ENCODE results near the gene NFASC.

NFASC gene

DNA sequence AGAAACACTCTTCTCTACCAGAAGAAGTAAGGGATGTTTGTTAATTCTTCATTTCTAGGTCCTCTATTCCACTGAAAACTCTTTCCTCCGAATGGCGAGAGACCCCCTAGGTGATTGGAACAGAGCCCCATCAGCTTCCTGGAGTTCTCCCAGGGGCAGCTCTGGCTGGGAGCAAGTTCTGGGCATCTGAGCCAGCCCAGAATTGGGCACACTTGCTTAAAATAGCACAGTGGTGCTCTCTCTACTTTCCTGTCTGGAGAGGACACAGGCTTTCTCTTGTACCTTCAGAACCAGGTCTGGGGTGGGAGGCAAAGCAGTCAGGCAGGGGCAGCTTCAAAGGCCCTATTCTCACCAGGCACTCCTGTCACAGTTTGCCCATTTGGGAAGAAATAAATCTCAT, 89.2 kb downstream of the NFASC start:
- DNase-seq (ENCODE audit: low spot score): no peak

DNA sequence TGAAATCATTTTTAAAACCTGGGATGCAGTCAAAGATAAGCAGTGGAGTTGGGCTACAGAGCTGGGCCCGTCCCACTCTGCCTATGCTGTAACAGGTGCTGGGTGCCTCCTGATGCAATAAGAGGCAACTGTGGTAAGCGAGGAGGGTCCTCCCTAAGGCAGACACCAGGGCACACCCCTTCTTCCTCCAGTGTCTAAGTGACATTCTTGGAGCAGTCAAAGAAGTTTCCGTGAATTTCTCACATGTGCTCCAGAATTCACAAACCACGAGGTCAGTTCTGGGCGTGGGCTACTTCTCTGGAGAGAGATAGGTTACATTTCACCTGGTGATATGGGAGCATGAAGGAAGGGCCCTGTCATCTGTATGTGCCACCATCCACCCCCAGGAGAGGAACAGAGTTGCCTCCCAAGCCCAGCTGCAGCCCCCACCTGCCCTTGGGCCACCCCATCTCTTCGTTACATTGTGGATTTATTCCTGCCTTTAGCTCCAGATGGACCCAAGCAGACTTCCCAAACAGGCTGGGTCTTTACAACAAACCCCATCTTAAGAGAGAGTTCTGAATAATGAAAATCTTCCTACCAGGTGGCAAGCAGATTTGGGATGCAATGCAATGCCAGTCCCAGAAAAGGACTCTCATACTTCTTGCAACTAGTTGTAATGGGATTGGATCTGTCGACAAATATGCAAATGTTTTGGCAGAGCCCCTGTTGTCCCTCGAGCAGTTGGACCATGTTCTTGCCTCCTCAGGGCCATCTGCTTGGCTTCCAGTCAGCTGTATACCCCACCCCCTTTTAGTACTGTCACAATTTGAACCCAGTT, 89.9 kb downstream of the NFASC start:
- peak; percentile 3 for DNase-seq (ENCODE audit: low spot score)

DNA sequence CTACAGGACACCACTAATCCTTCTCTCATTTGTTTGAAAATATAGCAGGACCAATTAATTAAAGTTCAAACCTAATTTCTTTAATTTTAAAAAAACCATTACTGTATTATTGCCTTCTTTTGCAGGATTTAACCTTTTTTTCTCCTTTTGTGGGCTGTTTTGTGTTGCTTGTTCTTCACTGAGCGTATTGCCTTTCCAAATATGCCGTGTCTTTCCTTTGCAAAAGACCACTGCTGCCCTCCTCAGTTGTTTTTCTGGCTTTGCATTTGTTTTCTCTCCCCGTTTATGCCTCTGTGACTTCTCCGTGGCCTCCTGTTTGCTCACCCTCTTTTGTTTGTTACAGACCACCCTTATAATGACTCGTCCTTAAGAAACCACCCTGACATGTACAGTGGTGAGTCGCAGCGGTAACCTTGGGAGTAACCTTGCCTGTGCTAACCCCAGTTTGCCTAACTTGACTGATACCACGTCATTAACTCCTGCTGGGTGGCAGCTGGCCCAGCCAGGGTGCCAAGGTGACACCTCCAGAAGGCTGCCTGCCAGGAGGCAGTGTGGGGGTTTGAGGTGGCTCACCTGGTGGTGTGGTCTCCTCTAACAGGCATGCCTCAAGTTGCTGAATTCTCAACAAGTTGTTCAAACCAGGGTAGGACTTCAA, 91.2 kb downstream of the NFASC start:
- DNase-seq (ENCODE audit: low spot score): no peak

DNA sequence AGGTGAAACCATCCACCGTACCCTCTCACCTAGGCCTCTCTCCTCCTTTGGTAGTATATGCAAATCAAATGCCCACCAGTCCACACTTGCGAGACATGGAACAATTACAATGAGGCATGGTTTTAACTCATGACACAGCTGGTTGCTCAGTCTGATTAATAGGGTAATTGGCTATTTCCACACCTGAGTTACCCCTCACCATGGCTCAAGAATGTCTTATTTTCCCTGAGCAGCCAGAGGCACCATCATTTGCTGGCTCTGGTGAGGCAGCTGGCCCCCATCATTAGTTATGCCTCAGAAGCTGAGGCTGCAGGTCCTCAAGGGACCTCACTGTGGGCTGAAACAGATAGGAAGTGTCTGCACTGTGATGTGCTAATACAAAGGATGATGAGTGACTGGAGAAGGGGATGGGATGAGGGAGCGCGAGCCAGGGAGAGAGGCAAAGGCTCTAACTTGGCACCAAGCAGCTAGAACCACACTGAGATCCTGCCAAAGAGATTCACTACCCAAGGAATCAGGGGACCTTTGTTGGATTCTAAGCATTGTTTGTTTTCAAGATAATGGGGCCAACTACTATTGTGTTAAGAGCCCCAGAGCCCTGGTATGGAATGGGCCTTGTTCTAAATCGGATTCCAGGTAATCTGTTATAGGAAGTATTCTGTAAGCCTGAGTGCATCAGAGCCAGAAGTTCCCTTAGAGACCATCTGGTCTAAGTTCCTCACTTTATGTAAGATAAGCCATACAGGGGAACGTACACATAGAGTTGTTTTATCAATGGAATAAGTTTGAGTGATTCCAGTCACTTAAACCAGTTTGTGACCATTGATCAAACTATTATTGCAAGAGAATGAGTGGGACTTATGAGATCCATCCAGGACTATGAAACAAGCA, 92.3 kb downstream of the NFASC start:
- DNase-seq (ENCODE audit: low spot score): no peak

DNA sequence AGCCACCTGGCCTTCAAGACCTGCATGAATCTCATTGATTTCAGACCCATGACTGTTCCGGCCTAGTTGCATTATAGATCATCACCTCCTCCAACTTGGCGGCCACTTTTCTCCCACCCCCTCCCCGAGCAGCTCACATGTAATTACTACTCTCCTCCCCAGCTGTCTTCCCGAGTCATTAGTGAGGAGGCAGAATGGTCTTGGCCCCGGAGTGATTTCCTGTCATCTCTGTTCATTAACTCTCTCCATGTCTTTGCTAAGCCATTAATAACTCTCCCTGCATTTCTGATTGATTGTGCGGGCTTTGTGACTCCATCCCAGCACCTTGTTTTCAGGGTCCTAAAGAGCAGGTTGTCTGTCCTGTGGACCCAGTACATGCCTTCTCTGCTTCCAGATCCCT, 96.8 kb downstream of the NFASC start:
- DNase-seq (ENCODE audit: low spot score): no peak

DNA sequence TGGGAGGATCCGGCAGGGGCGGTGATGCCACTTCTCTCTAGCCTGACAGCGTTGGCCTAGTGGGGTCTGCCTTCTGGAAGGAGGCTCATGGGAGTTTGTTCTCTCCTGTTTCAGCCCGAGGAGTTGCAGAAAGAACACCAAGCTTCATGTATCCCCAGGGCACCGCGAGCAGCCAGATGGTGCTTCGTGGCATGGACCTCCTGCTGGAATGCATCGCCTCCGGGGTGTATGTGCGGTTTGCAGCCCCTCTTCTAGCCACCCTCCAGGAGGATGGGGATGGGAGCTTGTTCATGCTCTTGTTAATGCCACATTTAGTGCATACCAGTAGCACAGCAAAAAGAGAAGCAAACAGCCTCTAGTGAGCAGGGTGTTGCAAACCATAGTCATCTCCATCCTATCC, 97.5 kb downstream of the NFASC start:
- DNase-seq (ENCODE audit: low spot score): no peak

DNA sequence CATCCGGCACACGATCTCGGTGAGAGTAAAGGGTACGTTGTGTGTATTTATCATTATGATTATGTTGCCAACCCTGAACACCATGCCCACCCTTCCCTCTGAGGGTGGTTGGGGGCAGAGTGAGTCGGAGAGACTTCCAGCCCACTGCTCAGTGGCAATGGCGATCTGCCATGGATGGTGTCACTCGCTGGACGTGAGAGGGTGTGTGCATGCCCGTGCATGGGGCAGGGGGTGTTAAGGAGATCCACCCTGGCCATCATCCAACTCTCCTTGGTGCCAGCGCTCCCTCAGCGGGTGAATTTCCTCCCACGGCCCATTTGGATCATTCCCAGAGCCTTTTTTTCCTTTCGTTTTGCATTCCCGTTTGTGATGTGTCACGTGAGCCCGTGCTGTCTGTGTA, 98.3 kb downstream of the NFASC start:
- DNase-seq (ENCODE audit: low spot score): no peak

DNA sequence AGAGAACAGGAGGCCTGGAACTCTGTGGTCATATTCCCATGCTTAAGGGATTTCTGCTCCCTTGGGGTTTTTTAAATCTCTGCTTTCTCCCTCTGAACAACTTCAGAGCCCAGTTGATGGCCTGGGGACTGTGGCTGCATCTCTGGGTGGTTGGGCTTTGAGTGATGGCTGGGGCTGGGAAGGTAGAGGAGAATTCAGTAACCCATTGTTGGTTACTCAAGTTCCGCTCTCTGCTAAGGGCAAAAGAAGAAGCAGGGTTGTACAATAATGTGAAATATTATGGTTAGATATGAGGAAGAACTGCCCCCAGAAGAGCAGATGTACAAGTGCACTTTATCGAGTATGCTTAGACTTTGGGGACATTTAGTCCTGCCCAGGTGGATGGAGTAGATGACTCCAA, 100.3 kb downstream of the NFASC start:
- DNase-seq (ENCODE audit: low spot score): no peak

DNA sequence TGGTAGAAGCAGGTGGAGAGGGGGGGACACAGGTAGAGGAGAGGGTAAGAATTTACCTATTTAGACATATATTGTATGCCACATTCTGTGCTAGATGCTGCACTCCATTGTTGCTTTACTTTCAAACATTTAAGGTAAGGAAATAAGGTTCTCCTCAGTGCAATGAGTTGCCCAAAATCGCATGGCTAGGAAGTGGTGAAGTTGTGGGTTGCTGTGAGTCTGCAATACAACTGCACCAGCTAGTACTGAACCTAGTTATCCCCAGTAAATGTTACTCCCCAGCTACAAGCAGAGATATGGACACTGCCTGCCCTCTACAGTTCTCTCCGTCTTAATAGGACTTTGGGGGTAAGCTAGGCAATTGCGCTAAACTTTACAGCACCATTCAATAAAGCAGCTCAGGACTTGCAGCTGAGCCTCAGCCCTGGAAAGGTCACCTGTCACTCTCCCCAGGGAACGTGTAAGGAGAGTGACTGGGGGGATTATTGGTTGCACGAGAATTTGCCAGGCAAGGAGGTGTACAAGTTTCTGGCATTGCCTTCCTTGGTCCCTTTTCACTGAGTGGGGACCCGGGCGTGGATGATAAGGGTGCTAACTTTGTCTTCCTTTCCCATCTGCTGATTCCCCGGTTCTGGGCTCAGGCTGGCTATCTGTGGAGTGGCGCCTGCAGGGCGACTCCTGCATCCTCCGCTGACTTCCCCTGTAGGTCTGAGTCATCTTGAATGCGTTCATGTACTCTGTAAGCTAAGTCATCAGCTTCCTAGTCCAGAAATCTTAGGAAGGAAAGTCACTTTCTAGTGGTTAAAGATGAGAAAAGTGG, 101.1 kb downstream of the NFASC start:
- DNase-seq (ENCODE audit: low spot score): no peak

DNA sequence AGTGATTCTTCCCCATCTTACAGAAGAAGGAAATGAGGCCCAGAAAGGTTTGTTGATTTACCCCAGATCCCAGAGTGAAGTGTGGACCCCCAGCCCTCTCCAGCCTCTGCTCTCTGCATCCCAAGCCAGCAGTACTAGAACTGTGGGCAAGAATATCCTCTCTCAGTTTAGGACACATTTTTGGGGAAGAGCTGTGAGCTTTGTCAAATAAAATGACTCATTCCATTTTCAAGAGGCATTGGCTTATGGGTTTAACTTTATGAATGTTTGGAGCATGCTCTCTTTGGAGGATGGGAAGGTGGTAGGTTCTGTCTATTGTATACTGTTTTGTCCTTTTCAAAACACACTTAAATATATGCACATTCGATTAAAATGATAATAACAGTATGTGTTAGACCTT, 101.8 kb downstream of the NFASC start:
- DNase-seq (ENCODE audit: low spot score): no peak

DNA sequence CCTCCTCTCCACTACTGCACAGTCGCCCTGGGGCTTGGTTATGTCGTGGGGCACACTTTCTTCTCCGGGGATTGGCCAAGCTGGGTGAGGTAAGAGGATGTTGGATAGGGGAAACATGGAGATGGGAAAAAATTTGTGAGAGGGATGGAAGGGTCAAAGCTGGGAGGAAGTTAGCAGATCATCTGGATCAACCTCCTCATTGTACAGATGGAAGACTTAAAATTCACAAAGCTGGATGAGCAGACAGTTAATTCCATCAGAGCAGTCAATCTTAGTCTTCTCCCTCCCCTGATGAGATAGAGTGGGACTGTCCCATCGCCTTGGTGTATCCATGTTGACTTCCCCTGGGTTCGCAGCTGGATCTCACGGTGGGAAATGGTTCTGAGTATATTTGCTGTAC, 102.8 kb downstream of the NFASC start:
- no peak for DNase-seq (ENCODE audit: low spot score)

DNA sequence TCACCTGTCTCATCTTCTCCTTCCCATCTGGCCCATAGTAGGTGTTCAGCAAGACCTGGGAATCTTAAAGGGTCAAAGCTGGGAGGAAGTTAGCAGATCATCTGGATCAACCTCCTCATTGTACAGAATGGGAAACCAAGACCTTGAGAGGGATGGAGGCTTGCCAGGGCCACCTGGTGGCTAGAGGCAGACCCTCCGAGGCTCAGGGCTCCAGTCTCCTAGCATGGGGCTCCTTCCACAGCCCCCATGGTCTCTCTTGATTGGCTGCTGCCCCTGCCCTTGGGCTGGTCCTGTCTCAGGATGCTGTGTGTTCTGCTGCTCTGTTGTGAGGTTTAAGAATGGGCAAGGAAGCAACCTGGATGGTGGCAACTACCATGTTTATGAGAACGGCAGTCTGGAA, 103.7 kb downstream of the NFASC start:
- no peak for DNase-seq (ENCODE audit: low spot score)

DNA sequence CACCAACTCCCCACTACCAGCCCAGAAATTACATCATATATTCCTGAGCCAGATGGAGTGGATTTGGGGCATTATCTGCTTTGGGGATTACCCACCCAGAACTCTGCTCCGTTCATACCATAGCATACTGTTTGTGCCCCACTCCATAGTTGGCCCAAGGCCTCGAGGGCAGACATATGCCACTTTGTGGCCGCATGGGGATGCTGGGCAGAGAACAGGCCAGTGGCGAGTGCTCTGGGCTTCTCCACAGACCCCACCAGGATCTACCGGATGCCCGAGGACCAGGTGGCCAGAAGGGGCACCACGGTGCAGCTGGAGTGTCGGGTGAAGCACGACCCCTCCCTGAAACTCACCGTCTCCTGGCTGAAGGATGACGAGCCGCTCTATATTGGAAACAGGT, 104.4 kb downstream of the NFASC start:
- DNase-seq (ENCODE audit: low spot score): no peak

DNA sequence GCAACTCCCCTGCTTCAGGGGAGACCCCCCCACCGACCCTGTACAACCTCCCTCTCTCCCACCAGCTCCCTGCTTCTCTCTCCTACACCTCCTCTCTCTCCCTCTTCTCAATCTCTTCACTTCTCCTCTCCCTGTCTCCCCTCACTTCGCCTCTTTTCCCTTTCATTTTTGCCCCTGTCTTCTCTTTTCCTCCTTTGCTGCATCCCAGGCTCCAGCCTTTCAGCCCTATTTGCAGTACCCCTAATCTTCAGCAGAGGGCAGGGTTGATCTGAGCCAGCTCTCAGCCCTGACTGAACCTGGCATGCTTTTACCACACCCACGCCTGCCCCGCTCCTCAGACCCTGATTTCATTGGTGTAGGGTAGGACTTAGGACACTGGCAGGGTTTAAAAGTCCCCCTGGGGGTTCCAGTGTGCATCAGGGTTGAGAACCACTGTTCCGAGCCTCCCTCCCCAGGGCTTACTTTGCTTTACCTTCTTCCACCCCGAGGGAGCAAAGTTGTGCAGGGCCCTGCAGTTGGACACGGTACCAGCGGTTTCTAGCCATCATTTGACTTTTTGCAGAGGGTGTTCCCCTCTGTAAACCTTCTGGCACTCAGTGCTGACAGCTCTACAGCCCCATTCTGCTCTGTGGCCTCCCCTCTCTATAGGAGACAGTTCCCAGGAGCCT, 105.0 kb downstream of the NFASC start:
- peak; percentile 46 for DNase-seq (ENCODE audit: low spot score)

DNA sequence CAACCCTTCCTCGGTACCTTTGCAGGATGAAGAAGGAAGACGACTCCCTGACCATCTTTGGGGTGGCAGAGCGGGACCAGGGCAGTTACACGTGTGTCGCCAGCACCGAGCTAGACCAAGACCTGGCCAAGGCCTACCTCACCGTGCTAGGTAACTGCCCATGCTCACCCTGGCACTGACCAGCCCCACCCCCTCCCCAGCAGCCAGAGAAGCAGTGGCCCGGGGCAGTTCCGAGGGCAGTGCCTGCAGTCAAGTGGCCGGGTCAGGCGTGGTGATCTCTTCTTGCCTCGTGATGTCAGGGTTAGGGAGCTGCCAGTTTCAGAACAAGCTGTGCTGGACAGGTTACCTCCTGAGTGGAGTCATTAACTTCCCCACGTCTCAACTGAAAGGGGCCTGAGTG, 106.0 kb downstream of the NFASC start:
- DNase-seq (ENCODE audit: low spot score): no peak

DNA sequence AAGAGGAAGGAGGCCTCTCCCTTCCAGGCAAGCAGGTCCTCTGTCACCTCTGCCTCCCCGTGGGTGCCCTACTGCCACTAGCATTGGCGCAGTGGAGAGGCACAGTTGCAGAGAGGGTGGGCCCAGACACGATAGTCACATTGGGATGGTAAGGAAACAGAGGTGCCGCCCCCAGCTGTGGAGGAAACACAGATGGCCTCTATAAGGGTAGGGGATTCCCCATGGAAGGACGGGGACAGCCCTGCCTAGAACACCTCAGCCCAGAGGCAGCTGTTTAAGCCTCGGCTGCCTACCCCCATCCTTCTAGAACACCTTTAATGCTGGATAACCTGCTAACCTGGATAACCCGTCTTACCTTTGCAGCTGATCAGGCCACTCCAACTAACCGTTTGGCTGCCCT, 106.7 kb downstream of the NFASC start:
- no peak for DNase-seq (ENCODE audit: low spot score)

DNA sequence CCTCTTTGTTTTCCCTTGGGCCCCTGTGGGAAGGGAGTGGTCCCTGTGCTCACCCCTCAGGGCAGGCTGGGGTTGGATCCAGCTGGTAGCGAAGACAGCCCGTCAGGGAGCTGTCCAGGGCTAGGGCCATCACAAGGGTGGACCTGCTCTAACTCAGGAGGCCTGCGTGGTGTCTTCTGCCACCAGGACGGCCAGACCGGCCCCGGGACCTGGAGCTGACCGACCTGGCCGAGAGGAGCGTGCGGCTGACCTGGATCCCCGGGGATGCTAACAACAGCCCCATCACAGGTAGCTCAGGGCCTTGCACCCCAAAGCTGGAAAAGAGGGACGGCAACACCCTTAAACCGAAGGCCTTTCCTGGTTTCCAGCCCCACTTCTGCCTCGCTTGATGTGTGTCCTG, 108.1 kb downstream of the NFASC start:
- DNase-seq (ENCODE audit: low spot score): no peak

DNA sequence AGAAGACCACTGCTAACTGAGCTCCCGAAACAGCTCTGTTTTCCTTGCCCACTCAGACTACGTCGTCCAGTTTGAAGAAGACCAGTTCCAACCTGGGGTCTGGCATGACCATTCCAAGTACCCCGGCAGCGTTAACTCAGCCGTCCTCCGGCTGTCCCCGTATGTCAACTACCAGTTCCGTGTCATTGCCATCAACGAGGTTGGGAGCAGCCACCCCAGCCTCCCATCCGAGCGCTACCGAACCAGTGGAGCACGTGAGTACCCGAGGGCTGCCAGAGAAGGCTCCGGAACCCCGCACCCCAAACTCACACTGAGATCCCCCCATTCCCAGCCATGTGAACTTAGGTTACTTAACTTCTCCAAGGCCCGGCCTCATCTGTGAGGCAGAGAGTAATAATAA, 108.6 kb downstream of the NFASC start:
- no peak for DNase-seq (ENCODE audit: low spot score)

DNA sequence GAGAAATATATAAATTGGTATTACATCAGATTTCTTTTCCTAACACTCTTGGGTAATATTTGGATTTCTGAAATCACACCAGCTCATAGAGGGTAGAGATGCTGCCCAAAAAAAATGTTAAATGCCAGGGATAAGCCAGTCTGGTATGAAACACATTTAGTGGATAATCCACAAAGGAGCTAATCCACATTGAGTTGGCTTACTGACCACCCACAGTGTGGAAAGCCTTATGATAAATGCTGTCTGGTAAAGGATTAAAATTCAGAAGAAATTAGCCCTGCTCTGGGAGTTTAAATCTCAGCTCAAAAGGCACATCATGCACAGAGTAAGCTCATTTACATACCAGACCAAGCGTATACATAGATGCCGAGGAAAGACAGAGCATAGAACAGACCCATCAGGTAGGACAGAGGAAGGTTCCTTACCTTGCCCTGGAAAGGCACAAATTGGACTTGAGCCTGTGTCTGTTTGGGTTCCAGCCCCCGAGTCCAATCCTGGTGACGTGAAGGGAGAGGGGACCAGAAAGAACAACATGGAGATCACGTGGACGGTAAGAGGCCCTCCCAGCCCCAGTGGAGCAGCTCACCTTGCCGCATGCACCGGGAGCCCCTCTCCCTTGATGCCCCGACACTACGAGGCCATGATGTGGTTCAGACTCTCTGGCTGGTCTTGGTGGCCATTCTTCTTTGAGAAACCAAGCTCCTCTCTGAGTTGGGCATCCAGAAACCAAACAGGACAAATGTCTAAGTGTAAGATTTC, 109.4 kb downstream of the NFASC start:
- no peak for DNase-seq (ENCODE audit: low spot score)

DNA sequence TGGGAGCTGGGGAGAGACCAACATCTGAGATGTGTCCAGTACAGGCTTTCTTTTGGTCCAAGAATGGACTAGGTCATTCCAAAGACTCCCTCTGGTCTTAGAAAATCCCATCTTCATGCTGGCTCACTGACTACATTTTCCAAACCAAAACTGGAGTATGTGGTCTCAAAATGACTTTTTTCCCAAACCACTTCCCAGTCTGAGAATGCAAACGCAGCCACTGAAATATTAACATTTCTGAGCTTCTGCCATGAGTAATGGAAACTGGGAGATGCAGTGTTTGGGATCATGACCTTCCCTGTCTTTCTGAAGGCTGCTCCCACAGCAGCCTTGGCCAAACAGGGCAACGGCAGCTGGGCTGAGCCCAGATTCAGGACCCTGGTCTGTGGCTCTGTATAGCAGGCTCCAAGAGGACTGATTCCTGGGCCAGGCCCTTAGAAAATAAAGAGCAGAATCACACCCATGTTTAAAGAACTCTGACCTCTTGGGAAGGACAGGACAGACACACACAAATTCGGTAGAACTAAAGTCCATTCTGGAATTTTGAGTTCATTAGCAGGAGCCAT, 110.3 kb downstream of the NFASC start:
- no peak for DNase-seq (ENCODE audit: low spot score)
